ENCODE data around the gene APLNR.

Gene APLNR

GRCh38 chr11:57251491-57252104, 14.5 kb upstream of the APLNR start:
- Histone ChIP-seq H3K36me3 (no peaks in the 10 kb centered on the region), H3K4me2 (no peak overlapping the region), H3K9me3 (peaks cover 2% of the 10 kb centered on the region; the same call in 1 of the 2 replicates), H3K4me3 (no peak overlapping the region), H3K27me3 (no peaks in the 10 kb centered on the region), H4K20me1 (no peaks in the 10 kb centered on the region), H3K27ac (no peak overlapping the region), H3K9ac (no peak overlapping the region), H3K4me1 (no peaks in the 10 kb centered on the region)
- no peak for TF ChIP-seq Cebpa-rat (IDR thresholded peaks at IDR 0.05)

- H3K4me3 ChIP-seq = no peak overlapping the region
- H3K27ac ChIP-seq = no peak overlapping the region
- no peaks in the 10 kb centered on the region for H3K4me1 ChIP-seq
- H3K9ac ChIP-seq = no peak overlapping the region
- no peaks in the 10 kb centered on the region for H3K36me3 ChIP-seq
- H4K20me1 ChIP-seq = no peaks in the 10 kb centered on the region
- H3K9me3 ChIP-seq = no peaks in the 10 kb centered on the region
- TF ChIP-seq Cebpa-rat (IDR thresholded peaks at IDR 0.05) = no peak
- no peak overlapping the region for H3K4me2 ChIP-seq
- no peaks in the 10 kb centered on the region for H3K27me3 ChIP-seq
Observed at GRCh38 chr11:57251037-57251436, 14.0 kb upstream of the APLNR start.

- Histone ChIP-seq H3K27ac (no peak overlapping the region), H4K20me1 (no peaks in the 10 kb centered on the region), H3K9ac (no peak overlapping the region), H3K36me3 (no peaks in the 10 kb centered on the region), H3K4me3 (no peak overlapping the region), H3K4me2 (no peak overlapping the region), H3K4me1 (peaks cover 11% of the 10 kb centered on the region), H3K27me3 (no peaks in the 10 kb centered on the region), H3K9me3 (no peaks in the 10 kb centered on the region)
- TF ChIP-seq Cebpa-rat (IDR thresholded peaks at IDR 0.05) = no peak
Observed at GRCh38 chr11:57249384-57250319, 12.6 kb upstream of the APLNR start.

GRCh38 chr11:57248780-57249383, 11.8 kb upstream of the APLNR start:
- no peaks in the 10 kb centered on the region for H3K9me3 ChIP-seq
- peaks cover 15% of the 10 kb centered on the region for H3K4me1 ChIP-seq
- no peak overlapping the region for H3K9ac ChIP-seq
- no peaks in the 10 kb centered on the region for H3K27me3 ChIP-seq
- H3K4me3 ChIP-seq = no peak overlapping the region
- TF ChIP-seq Cebpa-rat (IDR thresholded peaks at IDR 0.05) = no peak
- no peak overlapping the region for H3K4me2 ChIP-seq
- H3K27ac ChIP-seq = no peak overlapping the region
- H3K36me3 ChIP-seq = no peaks in the 10 kb centered on the region
- no peaks in the 10 kb centered on the region for H4K20me1 ChIP-seq

DNA sequence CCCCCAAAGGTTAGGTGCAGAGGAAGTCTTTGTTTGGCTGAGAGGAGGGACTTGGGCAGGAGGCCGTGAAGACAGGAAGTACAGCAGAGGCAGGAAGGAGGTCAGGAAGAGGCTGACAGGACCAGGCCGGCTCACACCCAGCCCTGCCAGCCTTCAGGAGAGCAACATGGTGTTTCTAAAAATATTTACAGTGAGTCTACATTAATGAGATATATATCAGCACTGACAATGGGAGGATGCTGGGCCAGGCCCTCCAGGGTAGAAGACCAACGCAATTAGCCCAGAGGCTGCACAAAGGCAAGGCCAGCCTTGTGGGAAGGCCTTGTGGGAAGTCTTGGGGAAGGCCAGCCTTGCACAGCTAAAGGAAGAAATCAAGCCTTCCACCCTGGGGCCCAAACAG, 7.9 kb upstream of the APLNR start:
- Histone ChIP-seq H4K20me1 (no peaks in the 10 kb centered on the region), H3K27me3 (no peaks in the 10 kb centered on the region), H3K27ac (peak overlapping the region; percentile 32; the same call in 1 of the 2 replicates), H3K9ac (no peak overlapping the region), H3K36me3 (no peaks in the 10 kb centered on the region), H3K4me1 (peaks cover 15% of the 10 kb centered on the region), H3K9me3 (no peaks in the 10 kb centered on the region), H3K4me3 (no peak overlapping the region), H3K4me2 (peak overlapping the region; percentile 64)
- TF ChIP-seq Cebpa-rat (IDR thresholded peaks at IDR 0.05) = no peak

GRCh38 chr11:57241353-57241972, 4.4 kb upstream of the APLNR start:
- Histone ChIP-seq H3K27me3 (no peaks in the 10 kb centered on the region), H3K27ac (no peak overlapping the region)

GRCh38 chr11:57240757-57241156, 3.7 kb upstream of the APLNR start:
- TF ChIP-seq Cebpa-rat (IDR thresholded peaks at IDR 0.05) = no peak
- no peaks in the 10 kb centered on the region for H3K36me3 ChIP-seq
- H3K9me3 ChIP-seq = no peaks in the 10 kb centered on the region
- H4K20me1 ChIP-seq = no peaks in the 10 kb centered on the region
- no peak overlapping the region for H3K4me2 ChIP-seq
- H3K27ac ChIP-seq = no peak overlapping the region
- peaks cover 32% of the 10 kb centered on the region for H3K4me1 ChIP-seq
- no peak overlapping the region for H3K4me3 ChIP-seq
- no peaks in the 10 kb centered on the region for H3K27me3 ChIP-seq
- no peak overlapping the region for H3K9ac ChIP-seq

More at GRCh38 chr11:57241353-57241972, 4.4 kb upstream of the APLNR start:
- TF ChIP-seq Cebpa-rat (IDR thresholded peaks at IDR 0.05) = no peak
- H4K20me1 ChIP-seq = no peaks in the 10 kb centered on the region
- H3K9me3 ChIP-seq = no peaks in the 10 kb centered on the region
- H3K9ac ChIP-seq = no peak overlapping the region
- H3K4me3 ChIP-seq = no peak overlapping the region
- no peak overlapping the region for H3K4me2 ChIP-seq
- H3K4me1 ChIP-seq = peaks cover 32% of the 10 kb centered on the region
- no peaks in the 10 kb centered on the region for H3K36me3 ChIP-seq

- Histone ChIP-seq H3K4me3 (no peak overlapping the region), H3K36me3 (no peaks in the 10 kb centered on the region), H3K9me3 (no peaks in the 10 kb centered on the region), H4K20me1 (no peaks in the 10 kb centered on the region), H3K4me1 (peaks cover 24% of the 10 kb centered on the region), H3K27ac (no peak overlapping the region), H3K9ac (no peak overlapping the region), H3K27me3 (no peaks in the 10 kb centered on the region), H3K4me2 (no peak overlapping the region)
- no peak for TF ChIP-seq Cebpa-rat (IDR thresholded peaks at IDR 0.05)
Observed at GRCh38 chr11:57240007-57240406, 3.0 kb upstream of the APLNR start.

DNA sequence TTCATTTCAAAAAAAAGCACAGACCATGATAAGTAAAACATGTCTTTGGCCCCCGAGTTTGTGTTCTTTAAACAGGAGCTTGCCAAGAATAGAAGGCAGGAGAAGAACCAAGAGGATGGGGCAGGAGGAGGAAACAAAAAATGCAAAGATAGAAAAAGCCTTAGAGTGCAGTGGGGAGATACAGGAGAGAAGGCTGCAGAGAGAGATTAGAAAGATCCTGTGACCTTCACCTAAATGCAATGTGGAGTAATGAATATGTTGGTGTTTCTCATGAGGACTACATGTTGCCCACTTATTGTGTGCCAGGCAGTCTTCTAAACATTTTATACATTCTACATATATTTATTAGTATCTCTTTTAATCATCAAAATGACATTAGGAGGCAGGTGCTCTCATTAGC, 2.3 kb upstream of the APLNR start:
- Histone ChIP-seq H4K20me1 (no peaks in the 10 kb centered on the region), H3K36me3 (no peaks in the 10 kb centered on the region)

More for the DNA sequence above, 2.3 kb upstream of the APLNR start:
- no peak overlapping the region for H3K4me2 ChIP-seq
- H3K4me3 ChIP-seq = no peak overlapping the region
- TF ChIP-seq Cebpa-rat (IDR thresholded peaks at IDR 0.05) = no peak
- H3K9me3 ChIP-seq = no peaks in the 10 kb centered on the region
- no peak overlapping the region for H3K9ac ChIP-seq
- no peaks in the 10 kb centered on the region for H3K27me3 ChIP-seq
- no peak overlapping the region for H3K27ac ChIP-seq
- H3K4me1 ChIP-seq = peaks cover 18% of the 10 kb centered on the region
